Esophagus mucosa (tissue), 1 donor: ENCODE data around the gene PGLYRP2. TPM values are rescaled to one million over a fixed set of nuclear protein-coding genes. Genes with fewer than 3 reads are reported as not detected.

Experiments
- ATAC-seq: fragments of 200-7000 bp; cut with Tn5 transposase; one replicate; pipeline ENCODE4 v1.9.1; 2020
- total RNA-seq: library from RNA; stranded (reverse); gene quantifications from one replicate; pipeline ENCODE4 v1.2.4, GENCODE V29; 2023
- donor health status: DM: yes; HTN: yes; CAD: no.

The PGLYRP2 gene
- total RNA-seq, 1 donor from 2014 or later: not detected

DNA sequence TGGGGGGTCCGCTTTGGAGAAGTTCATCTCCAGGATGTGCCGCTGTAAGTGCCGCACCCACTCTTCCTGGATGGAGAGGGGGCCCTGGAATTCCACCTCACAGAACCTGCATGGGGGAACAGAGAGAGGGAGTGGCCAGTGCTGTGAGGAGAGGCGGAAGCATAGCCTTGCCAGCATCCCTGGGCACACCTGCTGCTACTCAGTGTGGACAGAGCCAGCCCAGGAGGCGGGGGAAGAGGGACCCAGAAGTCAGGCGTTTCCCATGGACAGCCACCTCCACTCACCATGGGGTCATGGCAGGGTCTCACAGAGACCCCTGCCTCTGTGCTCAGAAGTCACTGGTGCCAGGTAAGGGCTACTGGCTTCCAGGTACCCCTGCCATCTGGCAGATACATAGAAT is 56.2 kb downstream of the PGLYRP2 start:
- no peak for ATAC-seq

GRCh38 chr19:15422296-15423075 is 56.8 kb downstream of the PGLYRP2 start:
- ATAC-seq: no peak

GRCh38 chr19:15421721-15422260 is 57.5 kb downstream of the PGLYRP2 start:
- ATAC-seq: no peak

DNA sequence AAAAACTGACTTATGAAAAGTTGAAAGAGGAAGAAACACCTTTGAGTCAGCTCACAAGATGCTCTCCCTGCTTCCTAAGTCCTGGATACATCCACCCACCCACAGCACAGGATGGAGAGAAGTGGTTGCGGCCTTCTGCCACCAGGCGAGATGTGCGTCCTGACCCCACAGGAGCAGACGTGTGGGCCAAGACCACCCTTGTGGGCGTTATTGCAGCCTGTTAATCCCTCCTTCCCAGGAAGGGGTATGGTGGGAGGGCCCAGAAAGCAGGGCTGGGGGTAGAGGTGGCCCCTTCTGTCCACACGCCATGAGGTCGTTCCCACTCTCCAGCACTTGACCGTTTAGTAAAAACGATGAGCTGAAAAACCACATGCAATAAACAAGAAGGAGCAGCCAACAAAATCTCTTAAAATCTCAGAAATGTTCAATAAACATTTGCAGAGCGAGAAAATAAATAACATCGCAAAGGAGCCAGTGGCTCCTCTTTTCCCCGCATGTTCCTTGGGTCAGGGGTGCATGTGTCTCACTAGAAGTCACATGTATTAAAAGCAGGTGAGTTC is 58.1 kb downstream of the PGLYRP2 start:
- no peak for ATAC-seq

DNA sequence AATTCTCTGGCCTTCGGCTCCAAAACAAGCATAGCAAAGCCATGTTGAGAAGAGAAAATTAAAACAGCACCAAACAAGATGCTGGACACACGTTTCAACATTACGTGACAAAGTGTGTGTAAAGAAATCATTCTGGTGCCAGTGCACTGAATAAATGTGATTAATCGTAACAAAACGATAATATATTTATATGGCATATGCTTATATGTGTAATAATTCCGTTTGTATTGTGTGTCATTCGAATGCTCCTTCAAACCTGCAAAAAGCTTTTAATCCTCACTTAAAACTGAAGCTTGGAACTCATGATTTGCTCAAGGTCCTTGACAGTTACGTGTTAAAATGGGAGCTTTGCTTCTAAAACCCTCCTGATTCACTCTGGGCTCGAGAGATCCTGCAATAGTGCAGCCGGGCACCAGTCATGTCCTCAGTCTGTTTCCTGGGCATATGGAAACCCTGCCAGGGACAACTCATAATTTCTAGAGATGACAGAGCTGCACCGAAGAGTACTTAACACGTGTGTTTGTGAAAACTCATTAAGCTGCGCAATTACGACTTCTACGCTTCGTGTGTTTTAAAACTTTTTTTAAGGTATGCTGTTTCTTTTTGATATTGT is 59.8 kb downstream of the PGLYRP2 start:
- no peak for ATAC-seq

Other genes with a start within 250 kb of the PGLYRP2 start
- 34.6 TPM for gene EPHX3, start 247.1 kb downstream of the PGLYRP2 start, total RNA-seq
- gene BRD4, start 147.0 kb downstream of the PGLYRP2 start, total RNA-seq: 55.1 TPM
- gene AKAP8, start 99.7 kb downstream of the PGLYRP2 start, total RNA-seq: 22.0 TPM
- 31.6 TPM for gene AKAP8L, start 60.5 kb downstream of the PGLYRP2 start, total RNA-seq
- gene WIZ, start 29.5 kb downstream of the PGLYRP2 start, total RNA-seq: 19.4 TPM
- 1.8 TPM for gene RASAL3, start 15.0 kb downstream of the PGLYRP2 start, total RNA-seq
- gene CYP4F22, start 29.0 kb upstream of the PGLYRP2 start, total RNA-seq: 10.2 TPM
- not detected for gene CYP4F8, start 135.7 kb upstream of the PGLYRP2 start, total RNA-seq
- 34.8 TPM for gene CYP4F3, start 161.4 kb upstream of the PGLYRP2 start, total RNA-seq
- gene CYP4F12, start 193.6 kb upstream of the PGLYRP2 start, total RNA-seq: 31.5 TPM
- gene OR10H2, start 248.5 kb upstream of the PGLYRP2 start, total RNA-seq: not detected